22Rv1 (cell line): ENCODE results near the gene PDE4B.

Experiments
- ZFX ChIP-seq: fragments of 450-650 bp; IDR thresholded peaks from 2 replicates; pipeline ENCODE4 v1.6.1; 2017; ENCODE audit warnings: antibody characterized with exemption, borderline replicate concordance
- TF ChIP-seq, protein P1 (sequence below): fragments of 450-650 bp; IDR thresholded peaks from 2 replicates; pipeline ENCODE4 v1.5.1; 2017; ENCODE audit warnings: mild to moderate bottlenecking

- TF ChIP-seq, protein P1, sequence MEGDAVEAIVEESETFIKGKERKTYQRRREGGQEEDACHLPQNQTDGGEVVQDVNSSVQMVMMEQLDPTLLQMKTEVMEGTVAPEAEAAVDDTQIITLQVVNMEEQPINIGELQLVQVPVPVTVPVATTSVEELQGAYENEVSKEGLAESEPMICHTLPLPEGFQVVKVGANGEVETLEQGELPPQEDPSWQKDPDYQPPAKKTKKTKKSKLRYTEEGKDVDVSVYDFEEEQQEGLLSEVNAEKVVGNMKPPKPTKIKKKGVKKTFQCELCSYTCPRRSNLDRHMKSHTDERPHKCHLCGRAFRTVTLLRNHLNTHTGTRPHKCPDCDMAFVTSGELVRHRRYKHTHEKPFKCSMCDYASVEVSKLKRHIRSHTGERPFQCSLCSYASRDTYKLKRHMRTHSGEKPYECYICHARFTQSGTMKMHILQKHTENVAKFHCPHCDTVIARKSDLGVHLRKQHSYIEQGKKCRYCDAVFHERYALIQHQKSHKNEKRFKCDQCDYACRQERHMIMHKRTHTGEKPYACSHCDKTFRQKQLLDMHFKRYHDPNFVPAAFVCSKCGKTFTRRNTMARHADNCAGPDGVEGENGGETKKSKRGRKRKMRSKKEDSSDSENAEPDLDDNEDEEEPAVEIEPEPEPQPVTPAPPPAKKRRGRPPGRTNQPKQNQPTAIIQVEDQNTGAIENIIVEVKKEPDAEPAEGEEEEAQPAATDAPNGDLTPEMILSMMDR = no peak
- no peak for TF ChIP-seq ZFX
Measured at GRCh38 chr1:66000033-66000637, 207.4 kb downstream of the PDE4B start.
